Measurements from ENCODE around the gene TMEM201. TPM values are rescaled to one million over a fixed set of nuclear protein-coding genes. Genes with fewer than 3 reads are reported as not detected.

Gene TMEM201
- total and polyA plus RNA-seq, 4 donors, result 1.5 to 3.5 (median 2.9) TPM

DNA sequence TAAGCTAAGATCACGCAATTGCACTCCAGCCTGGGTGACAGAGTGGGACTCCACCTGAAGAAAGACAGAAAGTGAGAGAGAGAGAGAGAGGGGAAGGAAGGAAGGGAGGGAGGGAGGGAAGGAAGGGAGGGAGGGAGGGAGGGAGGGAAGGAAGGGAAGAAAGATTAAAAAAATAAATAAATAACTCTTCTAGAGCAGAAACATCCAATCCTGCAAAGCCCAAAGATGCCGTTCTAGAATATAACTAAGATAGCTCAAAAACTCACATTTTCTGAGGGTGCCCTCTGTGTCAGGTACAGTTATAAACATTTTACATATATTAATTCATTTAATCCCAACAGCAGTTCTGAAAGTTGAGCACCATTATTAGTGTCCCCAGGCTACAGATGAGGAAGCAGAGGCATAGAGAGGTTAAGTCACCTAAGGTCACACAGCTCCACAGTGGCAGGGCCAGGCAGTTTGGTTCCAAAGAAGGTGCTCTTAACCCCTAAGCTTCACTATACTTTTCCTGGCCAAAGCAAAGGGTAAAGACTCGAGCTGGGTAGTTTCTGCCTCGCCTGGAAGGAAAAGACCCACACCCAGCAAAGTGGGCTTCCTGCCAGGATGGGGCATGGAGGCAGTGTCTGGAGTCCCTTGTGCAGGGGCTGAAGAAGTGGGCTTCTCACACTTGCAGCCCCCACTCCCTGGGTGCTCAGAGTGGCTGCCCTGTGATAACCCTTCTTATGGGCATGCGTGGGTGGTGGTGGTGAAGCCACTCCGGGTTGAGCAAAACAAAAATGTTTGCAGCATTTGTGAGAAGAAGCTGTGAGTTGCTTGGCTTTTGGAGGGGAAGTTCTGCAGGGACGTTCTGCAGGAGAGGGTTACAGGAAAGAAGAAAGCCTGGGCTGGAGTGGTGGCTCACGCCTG is 54.9 kb downstream of the TMEM201 start:
- DNase-seq (ENCODE audit: low spot score), result no peak
- H3K9ac ChIP-seq (ENCODE audit: low read depth in 1 of 2, low read length in 2 of 2), result no peak overlapping the region
- H3K4me1 ChIP-seq (ENCODE audit: control insufficient read depth in 4 of 4, insufficient read depth in 4 of 4, low read length in 3 of 4), result peaks cover 0 to 2% (median 0%) of the 10 kb centered on the region in 4 donors
- WGBS, result 68% methylated on average over 8 of the region's 8 CpGs
- H3K27ac ChIP-seq (ENCODE audit: low read depth in 1 of 2, low read length in 2 of 2), result no peak overlapping the region
- no peaks in the 10 kb centered on the region for H3K9me3 ChIP-seq (ENCODE audit: control insufficient read depth in 4 of 4, low read length in 3 of 4)
- no peak for TF ChIP-seq JUND (IDR thresholded peaks at IDR 0.05)
- TF ChIP-seq NR2F2 (IDR thresholded peaks at IDR 0.05), result no peak
- no peak for TF ChIP-seq RAD21 (IDR thresholded peaks at IDR 0.05)
- no peak for TF ChIP-seq SP1 (IDR thresholded peaks at IDR 0.05)
- TF ChIP-seq GABPA (IDR thresholded peaks at IDR 0.05 in 1 of 2, conservative IDR thresholded peaks at IDR 0.05 in 1 of 2), result no peak
- TF ChIP-seq, protein P1, sequence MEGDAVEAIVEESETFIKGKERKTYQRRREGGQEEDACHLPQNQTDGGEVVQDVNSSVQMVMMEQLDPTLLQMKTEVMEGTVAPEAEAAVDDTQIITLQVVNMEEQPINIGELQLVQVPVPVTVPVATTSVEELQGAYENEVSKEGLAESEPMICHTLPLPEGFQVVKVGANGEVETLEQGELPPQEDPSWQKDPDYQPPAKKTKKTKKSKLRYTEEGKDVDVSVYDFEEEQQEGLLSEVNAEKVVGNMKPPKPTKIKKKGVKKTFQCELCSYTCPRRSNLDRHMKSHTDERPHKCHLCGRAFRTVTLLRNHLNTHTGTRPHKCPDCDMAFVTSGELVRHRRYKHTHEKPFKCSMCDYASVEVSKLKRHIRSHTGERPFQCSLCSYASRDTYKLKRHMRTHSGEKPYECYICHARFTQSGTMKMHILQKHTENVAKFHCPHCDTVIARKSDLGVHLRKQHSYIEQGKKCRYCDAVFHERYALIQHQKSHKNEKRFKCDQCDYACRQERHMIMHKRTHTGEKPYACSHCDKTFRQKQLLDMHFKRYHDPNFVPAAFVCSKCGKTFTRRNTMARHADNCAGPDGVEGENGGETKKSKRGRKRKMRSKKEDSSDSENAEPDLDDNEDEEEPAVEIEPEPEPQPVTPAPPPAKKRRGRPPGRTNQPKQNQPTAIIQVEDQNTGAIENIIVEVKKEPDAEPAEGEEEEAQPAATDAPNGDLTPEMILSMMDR (IDR thresholded peaks at IDR 0.05; ENCODE audit: low read depth, low read length, missing input control), result no peak
- TF ChIP-seq, protein P2, sequence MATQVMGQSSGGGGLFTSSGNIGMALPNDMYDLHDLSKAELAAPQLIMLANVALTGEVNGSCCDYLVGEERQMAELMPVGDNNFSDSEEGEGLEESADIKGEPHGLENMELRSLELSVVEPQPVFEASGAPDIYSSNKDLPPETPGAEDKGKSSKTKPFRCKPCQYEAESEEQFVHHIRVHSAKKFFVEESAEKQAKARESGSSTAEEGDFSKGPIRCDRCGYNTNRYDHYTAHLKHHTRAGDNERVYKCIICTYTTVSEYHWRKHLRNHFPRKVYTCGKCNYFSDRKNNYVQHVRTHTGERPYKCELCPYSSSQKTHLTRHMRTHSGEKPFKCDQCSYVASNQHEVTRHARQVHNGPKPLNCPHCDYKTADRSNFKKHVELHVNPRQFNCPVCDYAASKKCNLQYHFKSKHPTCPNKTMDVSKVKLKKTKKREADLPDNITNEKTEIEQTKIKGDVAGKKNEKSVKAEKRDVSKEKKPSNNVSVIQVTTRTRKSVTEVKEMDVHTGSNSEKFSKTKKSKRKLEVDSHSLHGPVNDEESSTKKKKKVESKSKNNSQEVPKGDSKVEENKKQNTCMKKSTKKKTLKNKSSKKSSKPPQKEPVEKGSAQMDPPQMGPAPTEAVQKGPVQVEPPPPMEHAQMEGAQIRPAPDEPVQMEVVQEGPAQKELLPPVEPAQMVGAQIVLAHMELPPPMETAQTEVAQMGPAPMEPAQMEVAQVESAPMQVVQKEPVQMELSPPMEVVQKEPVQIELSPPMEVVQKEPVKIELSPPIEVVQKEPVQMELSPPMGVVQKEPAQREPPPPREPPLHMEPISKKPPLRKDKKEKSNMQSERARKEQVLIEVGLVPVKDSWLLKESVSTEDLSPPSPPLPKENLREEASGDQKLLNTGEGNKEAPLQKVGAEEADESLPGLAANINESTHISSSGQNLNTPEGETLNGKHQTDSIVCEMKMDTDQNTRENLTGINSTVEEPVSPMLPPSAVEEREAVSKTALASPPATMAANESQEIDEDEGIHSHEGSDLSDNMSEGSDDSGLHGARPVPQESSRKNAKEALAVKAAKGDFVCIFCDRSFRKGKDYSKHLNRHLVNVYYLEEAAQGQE (IDR thresholded peaks at IDR 0.05), result no peak
- no peak for TF ChIP-seq FOXA1 (IDR thresholded peaks at IDR 0.05)
- TF ChIP-seq, protein P3, sequence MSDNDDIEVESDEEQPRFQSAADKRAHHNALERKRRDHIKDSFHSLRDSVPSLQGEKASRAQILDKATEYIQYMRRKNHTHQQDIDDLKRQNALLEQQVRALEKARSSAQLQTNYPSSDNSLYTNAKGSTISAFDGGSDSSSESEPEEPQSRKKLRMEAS (IDR thresholded peaks at IDR 0.05), result no peak
- TF ChIP-seq HNF4G (IDR thresholded peaks at IDR 0.05), result no peak
- TF ChIP-seq RXRA (IDR thresholded peaks at IDR 0.05), result no peak
- no peak for TF ChIP-seq EGR1 (IDR thresholded peaks at IDR 0.05; ENCODE audit: low read depth in 2 of 2)
- no peak for TF ChIP-seq FOXA2 (IDR thresholded peaks at IDR 0.05)
- TF ChIP-seq, protein P4, sequence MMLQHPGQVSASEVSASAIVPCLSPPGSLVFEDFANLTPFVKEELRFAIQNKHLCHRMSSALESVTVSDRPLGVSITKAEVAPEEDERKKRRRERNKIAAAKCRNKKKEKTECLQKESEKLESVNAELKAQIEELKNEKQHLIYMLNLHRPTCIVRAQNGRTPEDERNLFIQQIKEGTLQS (IDR thresholded peaks at IDR 0.05), result no peak
- TF ChIP-seq, protein P5, sequence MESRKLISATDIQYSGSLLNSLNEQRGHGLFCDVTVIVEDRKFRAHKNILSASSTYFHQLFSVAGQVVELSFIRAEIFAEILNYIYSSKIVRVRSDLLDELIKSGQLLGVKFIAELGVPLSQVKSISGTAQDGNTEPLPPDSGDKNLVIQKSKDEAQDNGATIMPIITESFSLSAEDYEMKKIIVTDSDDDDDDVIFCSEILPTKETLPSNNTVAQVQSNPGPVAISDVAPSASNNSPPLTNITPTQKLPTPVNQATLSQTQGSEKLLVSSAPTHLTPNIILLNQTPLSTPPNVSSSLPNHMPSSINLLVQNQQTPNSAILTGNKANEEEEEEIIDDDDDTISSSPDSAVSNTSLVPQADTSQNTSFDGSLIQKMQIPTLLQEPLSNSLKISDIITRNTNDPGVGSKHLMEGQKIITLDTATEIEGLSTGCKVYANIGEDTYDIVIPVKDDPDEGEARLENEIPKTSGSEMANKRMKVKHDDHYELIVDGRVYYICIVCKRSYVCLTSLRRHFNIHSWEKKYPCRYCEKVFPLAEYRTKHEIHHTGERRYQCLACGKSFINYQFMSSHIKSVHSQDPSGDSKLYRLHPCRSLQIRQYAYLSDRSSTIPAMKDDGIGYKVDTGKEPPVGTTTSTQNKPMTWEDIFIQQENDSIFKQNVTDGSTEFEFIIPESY (IDR thresholded peaks at IDR 0.05), result no peak
- no peak for TF ChIP-seq HNF4A (conservative IDR thresholded peaks at IDR 0.05)
- TF ChIP-seq TAF1 (conservative IDR thresholded peaks at IDR 0.05), result no peak
- no peak for TF ChIP-seq YY1 (IDR thresholded peaks at IDR 0.05)
- H3K36me3 ChIP-seq (ENCODE audit: control insufficient read depth in 4 of 4, insufficient read depth in 3 of 4, low read depth in 1 of 4, low read length in 3 of 4), result no peaks in the 10 kb centered on the region
- no peaks in the 10 kb centered on the region for H3K27me3 ChIP-seq (ENCODE audit: control insufficient read depth in 4 of 4, insufficient read depth in 4 of 4, low read length in 3 of 4)
- no peak overlapping the region for H3K4me3 ChIP-seq (ENCODE audit: low read depth in 1 of 3, low read length in 3 of 3)
